GM18951 (cell line): Measurements from ENCODE around the gene MRGPRE.

Experiments used
- POLR2A ChIP-seq: IDR thresholded peaks from 4 replicates; pipeline ENCODE4 v1.6.1; 2011; ENCODE audit warnings: mild to moderate bottlenecking; ENCODE audit not compliant: insufficient read length, insufficient read depth; ENCODE audit errors: extremely low read depth
- in situ Hi-C: fragments of 300-500 bp; cut with MboI; formaldehyde crosslinking; loops from one replicate; pipeline ENCODE4 v1.12.0; 2022; ENCODE audit warnings: low sequenced_read_pairs, mixed read lengths, inconsistent platforms; ENCODE audit not compliant: unreplicated experiment

MRGPRE gene

DNA sequence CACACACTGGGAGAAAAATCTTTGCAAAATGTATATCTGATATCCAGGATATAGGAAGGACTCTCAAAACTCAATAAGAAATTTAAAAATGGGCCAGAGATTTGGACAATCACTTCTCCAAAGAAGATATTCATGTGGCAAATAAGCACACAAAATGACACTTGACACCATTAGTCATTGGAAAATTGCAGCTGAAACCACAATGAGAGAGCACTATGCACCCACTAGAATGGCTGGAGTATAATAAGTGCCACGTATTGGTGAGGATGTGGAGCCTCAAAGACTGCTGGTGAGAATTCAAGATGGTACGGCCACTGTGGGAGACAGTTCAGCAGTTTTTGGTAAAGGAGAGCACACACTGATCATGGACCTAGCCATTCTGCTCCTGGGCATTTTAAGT, 54.3 kb downstream of the MRGPRE start:
- no peak for TF ChIP-seq POLR2A
- in situ Hi-C loops = no loop called here
